OCI-LY7 (cell line): ENCODE data around the gene TEAD2.

Experiments used
- EZH2phosphoT487 ChIP-seq: fragments of 200-600 bp; sonication (generic); IDR thresholded peaks from 2 replicates; pipeline ENCODE4 v1.6.1; 2018; ENCODE audit warnings: low read depth, borderline replicate concordance, mild to moderate bottlenecking, mixed run types, antibody characterized with exemption, low read length, moderate library complexity, mixed read lengths
- TF ChIP-seq, protein P1 (sequence below): fragments of 200-600 bp; sonication (generic); conservative IDR thresholded peaks from 2 replicates; pipeline ENCODE4 v1.5.1; 2014; ENCODE audit warnings: mild to moderate bottlenecking, antibody characterized with exemption, low read length, moderate library complexity, mixed read lengths

- TF ChIP-seq, protein P1, sequence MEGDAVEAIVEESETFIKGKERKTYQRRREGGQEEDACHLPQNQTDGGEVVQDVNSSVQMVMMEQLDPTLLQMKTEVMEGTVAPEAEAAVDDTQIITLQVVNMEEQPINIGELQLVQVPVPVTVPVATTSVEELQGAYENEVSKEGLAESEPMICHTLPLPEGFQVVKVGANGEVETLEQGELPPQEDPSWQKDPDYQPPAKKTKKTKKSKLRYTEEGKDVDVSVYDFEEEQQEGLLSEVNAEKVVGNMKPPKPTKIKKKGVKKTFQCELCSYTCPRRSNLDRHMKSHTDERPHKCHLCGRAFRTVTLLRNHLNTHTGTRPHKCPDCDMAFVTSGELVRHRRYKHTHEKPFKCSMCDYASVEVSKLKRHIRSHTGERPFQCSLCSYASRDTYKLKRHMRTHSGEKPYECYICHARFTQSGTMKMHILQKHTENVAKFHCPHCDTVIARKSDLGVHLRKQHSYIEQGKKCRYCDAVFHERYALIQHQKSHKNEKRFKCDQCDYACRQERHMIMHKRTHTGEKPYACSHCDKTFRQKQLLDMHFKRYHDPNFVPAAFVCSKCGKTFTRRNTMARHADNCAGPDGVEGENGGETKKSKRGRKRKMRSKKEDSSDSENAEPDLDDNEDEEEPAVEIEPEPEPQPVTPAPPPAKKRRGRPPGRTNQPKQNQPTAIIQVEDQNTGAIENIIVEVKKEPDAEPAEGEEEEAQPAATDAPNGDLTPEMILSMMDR: no peak
- no peak for TF ChIP-seq EZH2phosphoT487
Observed at GRCh38 chr19:49333418-49333805, 28.8 kb downstream of the TEAD2 start.
